COR-L47 (cell line): ENCODE measurements around the gene GABBR2.
"Not testable (repeated sequence)": the region's sequence is repeated elsewhere in the genome, so short reads cannot be mapped to it uniquely, and the experiment has no call there.

Source experiments
- DNase-seq: peaks from one replicate; lab custom pipeline; 2025; lab: John Stamatoyannopoulos, UW

Gene GABBR2

DNA sequence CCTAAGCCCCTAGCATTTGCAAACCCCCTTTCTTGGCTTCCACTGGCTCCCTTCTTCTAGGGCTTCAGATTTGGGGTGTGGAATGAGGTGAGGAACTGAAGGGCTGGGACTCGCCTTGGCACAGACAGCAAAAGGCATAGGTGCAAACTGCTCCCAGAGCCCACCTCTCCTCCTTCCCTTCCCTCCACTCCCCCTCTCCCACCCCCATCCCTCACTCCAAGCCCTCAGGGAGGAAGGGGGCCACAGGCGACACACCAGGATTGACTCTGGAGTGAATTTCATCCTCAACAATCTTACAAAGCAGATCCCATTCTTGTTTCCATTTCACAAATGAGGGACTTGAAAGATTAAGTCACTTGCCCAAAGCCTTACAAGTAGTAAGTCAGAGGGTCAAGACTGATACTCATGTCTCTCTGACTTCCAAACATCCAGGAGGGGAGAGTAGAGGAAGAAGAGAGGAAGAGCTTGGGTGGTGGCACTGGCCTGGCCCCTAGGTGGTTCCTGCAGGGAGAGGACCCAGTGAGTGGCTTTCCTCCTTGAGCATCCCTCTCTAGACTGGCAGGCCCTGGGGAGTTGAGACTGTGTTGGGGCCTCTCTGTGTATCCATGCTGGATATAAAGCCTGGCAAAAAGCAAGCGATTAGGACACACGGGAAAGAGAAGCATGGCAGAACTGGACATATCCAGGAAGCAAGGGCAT, 193.1 kb downstream of the GABBR2 start:
- no peak for DNase-seq

DNA sequence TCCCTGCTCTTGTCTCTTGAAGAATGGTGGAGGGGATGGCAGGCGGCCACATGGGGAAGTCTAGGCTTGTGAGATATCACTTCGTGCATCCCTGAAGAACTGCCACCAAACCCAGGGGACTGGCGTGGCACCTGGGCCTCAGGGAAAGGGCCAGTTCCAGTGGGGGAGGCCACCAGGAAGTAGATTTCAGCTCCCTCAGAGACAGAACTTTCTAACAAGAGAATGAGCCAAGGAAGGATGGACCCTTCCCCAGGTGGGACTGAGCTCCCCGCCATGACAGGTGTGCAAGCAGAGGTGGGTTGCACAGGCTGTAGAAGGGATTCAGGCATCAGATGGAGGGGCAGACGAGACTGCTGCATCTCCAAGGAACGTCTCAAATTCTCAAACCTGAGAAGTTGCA, 193.9 kb downstream of the GABBR2 start:
- no peak for DNase-seq

GRCh38 chr9:98508217-98508919, 200.4 kb downstream of the GABBR2 start:
- DNase-seq, result not testable (repeated sequence)

DNA sequence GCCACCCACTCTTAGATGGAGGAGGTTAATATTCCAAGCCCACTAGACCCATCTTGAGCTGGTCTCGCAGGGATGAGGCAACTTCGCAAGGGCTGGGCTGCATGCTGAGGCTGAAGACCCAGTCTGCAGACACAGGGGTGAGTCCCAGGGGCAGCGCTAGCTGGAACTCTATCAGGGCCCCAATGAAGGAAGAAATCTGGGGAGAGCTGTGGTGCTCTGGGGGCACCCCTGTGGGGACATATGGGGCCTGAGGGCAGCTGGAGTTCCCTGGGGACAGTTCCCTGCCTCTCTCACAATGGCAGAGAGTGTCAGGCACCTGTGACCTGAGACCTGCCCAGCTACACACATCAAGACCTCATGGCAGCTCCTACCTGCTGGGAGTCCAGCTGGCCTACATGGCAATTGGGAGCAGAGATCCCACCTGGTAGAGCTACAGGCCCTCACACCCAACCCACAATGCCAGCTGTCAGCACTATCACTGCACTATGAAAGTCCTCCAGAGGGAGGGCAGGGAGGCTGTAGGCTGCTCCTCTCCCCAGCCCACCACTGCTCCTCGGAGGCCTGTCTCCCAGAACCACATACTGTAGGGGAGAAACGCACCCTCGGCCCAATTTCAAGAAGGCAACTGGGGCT, 202.2 kb downstream of the GABBR2 start:
- DNase-seq, result no peak

DNA sequence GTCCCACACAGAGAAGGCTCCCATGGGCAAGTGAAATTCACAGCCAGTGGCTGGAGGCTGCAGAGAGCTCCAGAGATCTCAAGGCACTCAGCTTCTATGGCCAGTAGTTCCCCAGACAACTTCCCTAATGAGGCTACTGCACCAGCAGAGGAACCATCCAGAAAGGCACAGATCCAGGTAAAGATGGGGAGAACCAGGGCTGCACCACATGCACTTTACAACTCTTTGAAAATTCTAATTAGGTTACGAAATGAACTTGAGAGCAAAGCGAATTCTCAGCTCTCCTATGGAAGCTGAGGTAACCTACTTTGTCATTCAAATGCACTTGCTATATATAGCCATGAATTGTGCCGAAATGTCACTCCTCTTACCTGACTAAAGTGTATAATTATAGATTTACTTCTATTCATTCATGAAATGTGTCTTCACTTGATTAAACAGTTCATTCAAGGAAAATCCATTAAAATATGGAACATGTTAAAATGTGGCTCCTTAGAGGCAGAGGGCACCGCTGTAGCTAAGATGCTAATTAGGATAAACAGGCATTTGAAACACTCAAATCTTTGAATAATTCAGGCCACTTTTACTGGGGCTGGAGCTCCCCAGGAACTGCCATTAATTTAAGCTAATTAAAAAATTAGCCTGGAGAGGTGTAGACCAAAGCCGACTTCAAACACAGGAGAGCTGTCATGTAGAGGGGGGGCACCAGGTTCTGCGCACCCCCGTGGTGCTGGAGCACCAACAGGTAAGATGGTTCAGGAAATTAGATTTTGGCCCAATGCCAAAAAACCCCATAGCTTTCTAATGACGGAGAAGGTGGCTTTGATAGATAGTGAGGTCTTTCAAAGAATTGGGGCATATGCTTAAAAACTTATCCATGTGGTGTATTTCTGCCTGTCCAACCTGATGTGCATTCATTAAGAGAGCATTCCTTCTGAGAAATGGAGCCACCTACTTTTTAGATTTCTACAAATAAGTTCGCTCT, 204.1 kb downstream of the GABBR2 start:
- DNase-seq, result peak; percentile 62

DNA sequence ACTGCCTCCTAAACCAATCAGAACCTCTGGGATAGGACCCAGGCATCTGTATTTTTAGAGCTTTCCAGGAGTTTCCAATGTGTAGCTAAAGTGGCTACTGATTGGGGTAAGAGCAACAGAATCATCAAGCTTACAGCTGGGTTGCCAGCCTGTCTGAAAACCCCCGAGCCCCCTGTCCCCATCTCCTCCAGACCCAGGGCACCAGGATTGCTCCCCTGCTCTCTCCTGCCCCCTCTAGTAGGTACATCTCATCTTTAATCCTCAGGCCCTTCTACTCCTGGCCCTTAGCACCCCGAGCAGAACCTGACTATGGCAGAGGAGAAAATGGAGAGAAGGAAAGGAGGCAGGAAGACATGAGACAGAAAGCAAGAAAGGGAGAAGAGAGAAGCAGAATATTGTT, 204.9 kb downstream of the GABBR2 start:
- DNase-seq, result no peak

DNA sequence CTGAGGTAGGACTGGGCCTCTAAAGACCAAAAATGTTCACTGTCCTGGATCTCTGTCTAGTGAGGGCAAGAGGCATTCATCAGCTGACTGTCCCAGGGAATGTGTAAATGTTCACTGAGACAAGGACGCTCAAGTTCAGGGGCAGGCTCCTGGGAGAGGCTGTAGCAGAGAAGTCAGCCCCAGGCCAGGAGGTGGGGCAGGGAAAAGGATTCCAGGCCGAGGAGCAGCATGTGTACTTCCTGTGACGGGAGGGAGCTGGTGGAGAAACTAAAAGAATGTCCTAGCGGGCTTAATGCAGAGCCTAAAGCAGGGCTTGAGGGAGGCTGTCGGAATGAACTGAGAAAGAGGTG, 205.8 kb downstream of the GABBR2 start:
- no peak for DNase-seq

GRCh38 chr9:98502311-98502975, 206.3 kb downstream of the GABBR2 start:
- no peak for DNase-seq

- DNase-seq, result no peak
These were observed 206.9 kb downstream of the GABBR2 start for GRCh38 chr9:98501819-98502218.

GRCh38 chr9:98501259-98501658, 207.5 kb downstream of the GABBR2 start:
- DNase-seq, result not testable (repeated sequence)

DNA sequence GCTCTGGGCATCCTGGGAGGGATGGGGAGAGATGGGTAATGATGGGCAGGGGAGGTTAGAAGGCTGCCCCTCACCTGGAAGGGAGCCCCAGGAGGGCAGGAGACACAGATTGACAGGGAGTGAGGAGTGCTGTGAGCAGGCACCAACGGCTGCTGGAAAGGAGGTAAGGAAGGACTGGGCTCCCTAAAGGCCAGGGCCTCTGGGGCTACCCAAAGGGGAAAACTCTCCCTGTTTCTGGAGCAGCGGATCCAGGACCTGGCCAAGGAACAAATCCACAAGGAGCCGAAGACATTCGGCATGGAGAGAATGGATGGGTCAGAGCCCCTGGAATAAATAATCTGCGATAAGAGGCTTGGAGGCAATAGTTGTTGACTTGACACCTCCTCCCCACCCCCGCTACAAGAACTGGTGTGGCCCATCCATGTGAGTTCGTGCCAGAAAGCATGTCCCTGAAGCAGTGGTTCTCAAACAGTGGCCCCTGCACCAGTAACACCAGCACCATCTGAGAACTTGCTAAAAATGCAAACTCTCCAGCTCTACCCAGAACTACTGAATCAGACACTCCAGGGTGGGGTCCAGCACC, 208.3 kb downstream of the GABBR2 start:
- no peak for DNase-seq

DNA sequence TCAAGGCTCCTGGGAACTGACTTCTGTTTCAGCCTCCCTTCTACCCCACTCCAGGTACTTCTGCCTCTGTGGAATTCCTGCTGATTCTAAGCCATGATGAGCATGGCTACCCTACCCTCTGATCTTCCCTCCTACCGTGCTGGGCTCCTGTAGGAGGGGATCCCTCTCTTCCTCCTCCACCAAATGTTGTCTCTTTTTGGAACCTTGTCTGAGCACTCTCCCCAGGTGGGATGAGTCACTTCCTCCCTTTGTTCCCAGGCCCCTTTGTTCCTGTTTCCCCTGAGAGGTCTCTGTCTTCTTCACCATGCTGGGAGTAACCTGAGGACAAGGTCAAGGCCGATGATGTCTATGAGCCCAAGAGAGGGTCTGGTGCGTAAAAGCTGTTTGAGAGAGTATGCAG, 213.2 kb downstream of the GABBR2 start:
- DNase-seq, result no peak

DNA sequence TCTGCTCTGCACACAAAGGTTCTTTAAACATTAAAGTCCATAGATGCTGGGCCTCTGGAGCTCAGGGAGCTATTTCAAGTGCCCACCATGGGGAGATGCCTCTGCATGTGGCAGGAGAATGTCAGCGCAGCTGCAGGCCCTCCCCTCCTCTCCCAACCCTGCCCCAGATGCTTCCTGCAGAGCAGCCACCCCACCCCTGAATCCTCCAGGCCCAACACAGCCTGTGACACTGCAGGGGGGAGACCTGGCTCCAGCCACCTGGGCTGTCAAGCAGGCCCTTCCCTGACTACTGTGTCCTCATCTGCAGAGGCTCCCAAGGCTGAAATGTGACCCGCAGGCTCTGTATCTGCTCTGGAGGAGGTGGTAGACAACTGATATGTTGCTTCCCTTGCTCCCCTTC, 213.9 kb downstream of the GABBR2 start:
- no peak for DNase-seq

DNA sequence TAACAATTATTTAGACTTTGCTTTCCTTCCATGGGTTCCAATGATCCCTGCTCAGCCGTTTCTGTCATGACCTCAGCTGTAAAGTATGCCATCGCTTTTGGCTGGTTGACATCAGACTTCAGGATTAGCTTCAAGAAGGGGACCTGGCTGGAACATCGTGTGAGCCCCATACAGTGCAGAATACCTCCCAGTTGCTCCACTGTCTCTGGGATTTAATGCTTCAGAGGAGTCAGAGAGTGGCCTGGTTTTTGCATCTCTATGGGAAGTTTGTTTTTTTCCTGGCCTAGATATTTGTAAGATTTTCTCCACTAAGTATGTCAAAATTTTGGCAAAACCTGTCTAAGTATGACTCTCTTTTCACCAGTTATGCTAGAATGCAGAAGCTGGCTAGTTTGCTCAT, 216.9 kb downstream of the GABBR2 start:
- DNase-seq, result no peak

DNA sequence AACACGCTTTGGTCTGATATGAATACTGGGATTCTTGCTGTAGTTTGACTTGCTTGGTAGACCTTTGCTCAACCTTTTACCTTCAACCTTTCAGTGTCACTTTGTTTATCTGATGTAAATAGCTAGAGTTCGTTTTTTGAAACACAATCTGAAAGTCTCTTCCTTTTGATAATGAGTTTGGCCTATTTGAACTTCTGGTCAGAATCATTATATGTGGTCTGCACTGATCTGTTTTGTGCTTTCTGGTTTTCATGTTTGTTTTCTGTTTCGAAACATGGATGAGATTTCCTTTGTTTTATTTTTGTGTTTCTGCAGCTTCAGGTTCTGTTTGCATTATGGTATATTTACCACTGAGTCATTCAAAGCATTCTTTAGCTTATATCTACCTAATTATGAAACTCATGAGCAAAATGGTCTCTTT, 217.5 kb downstream of the GABBR2 start:
- DNase-seq, result no peak

GRCh38 chr9:98488571-98489312, 220.0 kb downstream of the GABBR2 start:
- DNase-seq, result no peak

- no peak for DNase-seq
These were observed 223.0 kb downstream of the GABBR2 start for GRCh38 chr9:98485706-98486105.

DNA sequence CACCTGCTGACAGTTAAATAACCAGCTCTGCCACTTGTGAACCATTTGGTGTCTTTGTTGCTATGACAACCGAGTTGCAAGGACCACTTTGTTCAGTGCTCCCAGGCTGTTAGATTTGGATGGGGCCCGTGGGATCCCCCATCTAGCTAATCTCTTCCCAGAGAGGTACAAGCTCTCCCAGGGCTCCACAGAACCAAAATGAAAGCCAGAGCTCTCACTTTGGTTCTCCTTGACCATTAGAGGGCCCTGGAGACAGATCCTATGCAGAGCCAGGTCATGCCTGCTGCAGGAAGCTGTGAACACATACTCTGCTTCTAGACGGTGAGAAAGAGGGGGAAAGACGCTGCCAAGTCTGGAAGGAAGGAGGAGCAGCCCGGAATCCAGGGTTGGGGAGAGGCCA, 224.6 kb downstream of the GABBR2 start:
- DNase-seq, result no peak

DNA sequence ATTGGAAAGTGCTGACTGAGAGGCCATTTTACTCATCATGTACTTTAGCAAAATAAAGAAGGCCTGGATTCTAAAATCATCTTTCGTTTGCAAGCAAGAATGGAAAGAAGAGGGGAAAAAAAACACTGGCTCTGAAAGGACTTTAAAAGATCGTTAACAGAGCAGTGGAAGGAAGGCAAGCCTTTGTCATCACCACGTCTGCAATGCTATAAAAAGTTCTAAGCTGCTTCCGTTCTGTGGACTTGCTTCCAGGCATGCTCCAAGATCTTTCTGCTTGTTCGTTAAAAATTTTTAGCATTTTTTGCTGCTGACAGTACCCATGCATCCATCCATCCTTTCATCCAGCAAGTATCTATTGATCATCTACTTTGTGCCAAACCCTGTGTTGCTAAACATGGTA, 226.5 kb downstream of the GABBR2 start:
- DNase-seq, result no peak

DNA sequence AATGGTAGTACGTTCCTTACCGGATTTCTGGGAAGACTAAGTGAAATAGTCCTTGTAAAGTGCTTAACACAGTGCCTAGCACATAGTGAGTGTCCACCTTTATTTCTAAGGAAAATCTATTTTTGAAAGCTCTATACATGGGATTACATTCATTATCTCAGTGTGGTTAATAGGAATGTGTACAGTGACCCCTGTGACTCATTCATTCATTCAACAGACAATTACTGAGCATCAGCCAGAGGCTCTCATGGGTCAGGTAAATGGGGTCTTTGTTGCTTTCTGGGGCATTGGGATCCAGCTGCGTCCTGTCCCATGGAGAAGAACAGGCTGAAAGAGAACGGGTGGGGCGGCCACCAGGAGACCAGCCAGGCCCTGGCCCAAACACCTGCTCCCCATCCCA, 227.1 kb downstream of the GABBR2 start:
- no peak for DNase-seq
